Peyer's patch (tissue), 4 donors: ENCODE data around the gene ZNF418. TPM values are rescaled to one million over a fixed set of nuclear protein-coding genes. Genes with fewer than 3 reads are reported as not detected.
"Not testable (repeated sequence)": the region's sequence is repeated elsewhere in the genome, so short reads cannot be mapped to it uniquely, and the experiment has no call there.

Source experiments
- DNase-seq, 3 donors: peaks; one replicate each; pipeline ENCODE4 v3.0.0-alpha.2; 2017 to 2019
- H3K27ac ChIP-seq, 4 donors: fragments of 200-600 bp; sonication (generic); one replicate each; pipeline ENCODE4 v1.5.1; 2016 to 2019
- H3K27me3 ChIP-seq, 2 donors: fragments of 200-600 bp; sonication (generic); one replicate each; pipeline ENCODE4 v1.5.1; 2019
- H3K36me3 ChIP-seq, 3 donors: fragments of 200-600 bp; sonication (generic); one replicate each; pipeline ENCODE4 v1.5.1; 2016 to 2019
- H3K4me1 ChIP-seq, 4 donors: fragments of 200-600 bp; sonication (generic); one replicate each; pipeline ENCODE4 v1.5.1; 2016 to 2019
- H3K4me3 ChIP-seq, 4 donors: fragments of 200-600 bp; sonication (generic); 1 replicate in 3 of 4; 2 replicates in 1 of 4; pipeline ENCODE4 v1.5.1; 2016 to 2019; ENCODE audit warnings: mild to moderate bottlenecking in 1 of 4
- H3K9me3 ChIP-seq, 4 donors: fragments of 200-600 bp; sonication (generic); one replicate each; pipeline ENCODE4 v1.5.1; 2016 to 2019; ENCODE audit warnings: mild to moderate bottlenecking in 1 of 4
- CTCF ChIP-seq, 6 experiments: fragments of 450-650 bp in 4 of 6; fragments of 200-600 bp in 2 of 6; sonication (generic) in 1 of 6; IDR thresholded peaks; one replicate each; pipeline ENCODE4 v1.5.1; 2017 to 2019; ENCODE audit warnings: antibody characterized with exemption in 6 of 6, mild to moderate bottlenecking in 3 of 6, moderate library complexity in 1 of 6
- POLR2A ChIP-seq, 2 donors: fragments of 450-650 bp; IDR thresholded peaks; one replicate each; pipeline ENCODE4 v1.5.1; 2017; ENCODE audit warnings: antibody characterized with exemption in 2 of 2, mild to moderate bottlenecking in 2 of 2, moderate library complexity in 2 of 2
- total RNA-seq, 4 donors: library from RNA; depleted of rRNA; stranded (reverse); fragments of >200 nt; gene quantifications; one replicate each; pipeline ENCODE4 v1.1.0, GENCODE V29; 2016

The ZNF418 gene
- total RNA-seq, 4 donors from 2014 or later, result 0.88 to 16.5 (median 2.4) TPM

- Histone ChIP-seq H3K27ac (no peak overlapping the region), H3K4me1 (peaks cover 0 to 13% (median 3%) of the 10 kb centered on the region in 4 donors), H3K4me3 (no peak overlapping the region), H3K27me3 (no peaks in the 10 kb centered on the region), H3K9me3 (peaks cover 0 to 33% (median 0%) of the 10 kb centered on the region in 4 donors), H3K36me3 (peaks cover 0 to 29% (median 0%) of the 10 kb centered on the region in 3 donors)
- no peak for TF ChIP-seq CTCF (IDR thresholded peaks at IDR 0.05)
- no peak for TF ChIP-seq POLR2A (IDR thresholded peaks at IDR 0.05)
- no peak for DNase-seq
Observed at GRCh38 chr19:57914531-57914930, 20.7 kb downstream of the ZNF418 start.

GRCh38 chr19:57907394-57907793 is 27.8 kb downstream of the ZNF418 start:
- TF ChIP-seq CTCF (IDR thresholded peaks at IDR 0.05) (no peak), POLR2A (IDR thresholded peaks at IDR 0.05) (no peak)

GRCh38 chr19:57905258-57905657 is 29.9 kb downstream of the ZNF418 start:
- no peak for TF ChIP-seq CTCF (IDR thresholded peaks at IDR 0.05)
- no peak for TF ChIP-seq POLR2A (IDR thresholded peaks at IDR 0.05)
- peaks cover 0 to 17% (median 0%) of the 10 kb centered on the region in 4 donors for H3K9me3 ChIP-seq

More at GRCh38 chr19:57907394-57907793, 27.8 kb downstream of the ZNF418 start:
- no peak for DNase-seq
- Histone ChIP-seq H3K36me3 (peaks cover 0 to 39% (median 0%) of the 10 kb centered on the region in 3 donors), H3K27me3 (no peaks in the 10 kb centered on the region), H3K27ac (no peak overlapping the region), H3K4me1 (peaks cover 0 to 8% (median 0%) of the 10 kb centered on the region in 4 donors), H3K4me3 (no peak overlapping the region), H3K9me3 (peaks cover 0 to 35% (median 0%) of the 10 kb centered on the region in 4 donors)

GRCh38 chr19:57903618-57904184 is 31.5 kb downstream of the ZNF418 start:
- TF ChIP-seq POLR2A (IDR thresholded peaks at IDR 0.05), result no peak
- no peak for TF ChIP-seq CTCF (IDR thresholded peaks at IDR 0.05)
- DNase-seq, result peak in 2 of 3 donors; percentile 58 to 61
- H3K4me1 ChIP-seq, result peaks cover 0 to 8% (median 0%) of the 10 kb centered on the region in 4 donors
- peaks cover 0 to 8% (median 0%) of the 10 kb centered on the region in 3 donors for H3K36me3 ChIP-seq
- H3K27ac ChIP-seq, result peak overlapping the region in 2 of 4 donors; percentile 51 to 59
- peak overlapping the region in 2 of 4 donors; percentile 10 to 20 for H3K4me3 ChIP-seq
- no peaks in the 10 kb centered on the region for H3K27me3 ChIP-seq
- H3K9me3 ChIP-seq, result peaks cover 0 to 14% (median 0%) of the 10 kb centered on the region in 4 donors

More at GRCh38 chr19:57905258-57905657, 29.9 kb downstream of the ZNF418 start:
- Histone ChIP-seq H3K27me3 (no peaks in the 10 kb centered on the region), H3K27ac (no peak overlapping the region), H3K4me1 (peaks cover 0 to 8% (median 0%) of the 10 kb centered on the region in 4 donors), H3K36me3 (peaks cover 0 to 18% (median 0%) of the 10 kb centered on the region in 3 donors), H3K4me3 (no peak overlapping the region)
- DNase-seq, result no peak

- H3K9me3 ChIP-seq, result peaks cover 0 to 6% (median 0%) of the 10 kb centered on the region in 4 donors
- DNase-seq, result no peak
Observed at GRCh38 chr19:57900311-57900710, 34.9 kb downstream of the ZNF418 start.

GRCh38 chr19:57890706-57891105 is 44.5 kb downstream of the ZNF418 start:
- not testable (repeated sequence) for H3K27me3 ChIP-seq, H3K4me1 ChIP-seq, H3K27ac ChIP-seq, H3K9me3 ChIP-seq, H3K4me3 ChIP-seq, H3K36me3 ChIP-seq, DNase-seq

More at GRCh38 chr19:57900311-57900710, 34.9 kb downstream of the ZNF418 start:
- Histone ChIP-seq H3K27me3 (no peaks in the 10 kb centered on the region), H3K4me3 (no peak overlapping the region), H3K4me1 (peaks cover 0 to 8% (median 0%) of the 10 kb centered on the region in 4 donors), H3K36me3 (no peaks in the 10 kb centered on the region), H3K27ac (no peak overlapping the region)
- TF ChIP-seq CTCF (IDR thresholded peaks at IDR 0.05), result no peak
- TF ChIP-seq POLR2A (IDR thresholded peaks at IDR 0.05), result no peak
